H9 (cell line): ENCODE data around the gene FHOD1. TPM values are rescaled to one million over a fixed set of nuclear protein-coding genes. Genes with fewer than 3 reads are reported as not detected.

ENCODE experiments used
- DNase-seq: peaks from one replicate; pipeline ENCODE4 v3.0.0-alpha.2; 2017
- H2AFZ ChIP-seq: one replicate; pipeline ENCODE4 v1.6.1; 2013; ENCODE audit warnings: mild to moderate bottlenecking, low read length, control low read depth, moderate library complexity
- H2AK5ac ChIP-seq: 2 replicates; pipeline ENCODE4 v1.6.1; 2013; ENCODE audit warnings: low read length, control low read depth, mixed read lengths; ENCODE audit not compliant: insufficient read length
- H2BK120ac ChIP-seq: one replicate; pipeline ENCODE4 v1.6.1; 2013; ENCODE audit warnings: low read depth, mild to moderate bottlenecking, low read length, control low read depth, inconsistent platforms; ENCODE audit not compliant: poor library complexity, severe bottlenecking
- H2BK12ac ChIP-seq: 2 replicates; pipeline ENCODE4 v1.6.1; 2013; ENCODE audit warnings: low read length, control low read depth, mixed read lengths, low read depth; ENCODE audit not compliant: insufficient read length
- H2BK15ac ChIP-seq: 2 replicates; pipeline ENCODE4 v1.6.1; 2013; ENCODE audit warnings: low read depth, low read length, control low read depth
- H2BK20ac ChIP-seq: one replicate; pipeline ENCODE4 v1.6.1; 2013; ENCODE audit warnings: low read depth, mild to moderate bottlenecking, low read length, control low read depth, inconsistent platforms; ENCODE audit not compliant: poor library complexity, severe bottlenecking
- H2BK5ac ChIP-seq: 2 replicates; pipeline ENCODE4 v1.6.1; 2013; ENCODE audit warnings: low read length, control low read depth, mixed read lengths; ENCODE audit not compliant: insufficient read length
- H3K14ac ChIP-seq: 2 replicates; pipeline ENCODE4 v1.6.1; 2013; ENCODE audit warnings: low read length, control low read depth; ENCODE audit not compliant: insufficient read depth
- H3K18ac ChIP-seq: 2 replicates; pipeline ENCODE4 v1.6.1; 2013; ENCODE audit warnings: low read depth, mild to moderate bottlenecking, mixed read lengths, low read length, control low read depth; ENCODE audit not compliant: insufficient read length
- H3K23ac ChIP-seq: 2 replicates; pipeline ENCODE4 v1.6.1; 2013; ENCODE audit warnings: low read length, control low read depth, mixed read lengths, low read depth; ENCODE audit not compliant: insufficient read length
- H3K23me2 ChIP-seq: 2 replicates; pipeline ENCODE4 v1.6.1; 2013; ENCODE audit warnings: low read depth, mild to moderate bottlenecking, mixed read lengths, low read length, control low read depth; ENCODE audit not compliant: insufficient read length, poor library complexity, severe bottlenecking
- H3K27ac ChIP-seq: 2 replicates; pipeline ENCODE4 v1.5.1; 2013; ENCODE audit warnings: low read length, control low read depth, mixed read lengths, low read depth; ENCODE audit not compliant: insufficient read length
- H3K27me3 ChIP-seq: 2 replicates; pipeline ENCODE4 v1.6.1; 2013; ENCODE audit warnings: low read length, control low read depth, inconsistent platforms; ENCODE audit not compliant: insufficient read depth
- H3K4ac ChIP-seq: 2 replicates; pipeline ENCODE4 v1.6.1; 2013; ENCODE audit warnings: low read depth, mild to moderate bottlenecking, control low read depth, inconsistent platforms, low read length, moderate library complexity
- H3K4me1 ChIP-seq: 2 replicates; pipeline ENCODE4 v1.6.1; 2013; ENCODE audit warnings: low read length, control low read depth, inconsistent platforms; ENCODE audit not compliant: insufficient read depth
- H3K4me2 ChIP-seq: 2 replicates; pipeline ENCODE4 v1.6.1; 2013; ENCODE audit warnings: low read length, control low read depth, mixed read lengths; ENCODE audit not compliant: insufficient read length, insufficient read depth
- H3K56ac ChIP-seq: 2 replicates; pipeline ENCODE4 v1.6.1; 2013; ENCODE audit warnings: low read depth, mild to moderate bottlenecking, mixed read lengths, low read length, control low read depth; ENCODE audit not compliant: insufficient read length
- H3K79me1 ChIP-seq: 2 replicates; pipeline ENCODE4 v1.6.1; 2013; ENCODE audit warnings: low read depth, mild to moderate bottlenecking, moderate library complexity, low read length, control low read depth, inconsistent platforms; ENCODE audit not compliant: insufficient read depth, poor library complexity, severe bottlenecking
- H3K79me2 ChIP-seq: 2 replicates; pipeline ENCODE4 v1.6.1; 2013; ENCODE audit warnings: low read length, control low read depth, inconsistent platforms; ENCODE audit not compliant: insufficient read depth
- H3K9ac ChIP-seq: 2 replicates; pipeline ENCODE4 v1.6.1; 2013; ENCODE audit warnings: low read length, control low read depth, mixed read lengths; ENCODE audit not compliant: insufficient read length; ENCODE audit errors: extremely low read depth
- H3K9me3 ChIP-seq: one replicate; pipeline ENCODE4 v1.6.1; 2013; ENCODE audit warnings: low read depth, low read length, inconsistent platforms; ENCODE audit not compliant: control insufficient read depth
- H3T11ph ChIP-seq: one replicate; pipeline ENCODE4 v1.6.1; 2013; ENCODE audit warnings: mild to moderate bottlenecking, low read length, control low read depth, inconsistent platforms
- H4K20me1 ChIP-seq: one replicate; pipeline ENCODE4 v1.6.1; 2013; ENCODE audit not compliant: control insufficient read depth, insufficient read length, insufficient read depth
- H4K5ac ChIP-seq: 2 replicates; pipeline ENCODE4 v1.6.1; 2013; ENCODE audit warnings: low read depth, mild to moderate bottlenecking, mixed read lengths, low read length, control low read depth; ENCODE audit not compliant: insufficient read length
- H4K8ac ChIP-seq: replicated peaks from 2 replicates; pipeline ENCODE4 v1.6.1; 2013; ENCODE audit warnings: low read length, control low read depth, mixed read lengths, low read depth; ENCODE audit not compliant: insufficient read length
- H4K91ac ChIP-seq: 2 replicates; pipeline ENCODE4 v1.6.1; 2013; ENCODE audit warnings: low read depth, mild to moderate bottlenecking, moderate library complexity, mixed read lengths, low read length, control low read depth; ENCODE audit not compliant: insufficient read length
- H3K27ac Mint-ChIP-seq, 3 experiments: 2 replicates in 2 of 3; 3 replicates in 1 of 3; pipeline ENCODE4 v1.8.0; 2020 to 2021; ENCODE audit warnings: mixed read lengths in 3 of 3, mild to moderate bottlenecking in 1 of 3, moderate library complexity in 1 of 3
- H3K27me3 Mint-ChIP-seq: 2 replicates; pipeline ENCODE4 v1.8.0; 2021; ENCODE audit warnings: low read depth, mild to moderate bottlenecking, moderate library complexity, mixed read lengths
- H3K36me3 Mint-ChIP-seq, 3 experiments: 2 replicates in 2 of 3; 3 replicates in 1 of 3; pipeline ENCODE4 v1.8.0; 2020 to 2021; ENCODE audit warnings: low read depth in 3 of 3, mixed read lengths in 3 of 3; ENCODE audit not compliant: insufficient read depth in 1 of 3
- H3K4me1 Mint-ChIP-seq, 2 experiments: 2 replicates each; pipeline ENCODE4 v1.8.0; 2020; ENCODE audit warnings: mixed read lengths in 2 of 2
- H3K4me3 Mint-ChIP-seq, 2 experiments: 2 replicates in 1 of 2; 3 replicates in 1 of 2; pipeline ENCODE4 v1.8.0; 2020 to 2021; ENCODE audit warnings: mild to moderate bottlenecking in 2 of 2, mixed read lengths in 2 of 2, moderate library complexity in 1 of 2
- H3K9me3 Mint-ChIP-seq, 2 experiments: 2 replicates in 1 of 2; 3 replicates in 1 of 2; pipeline ENCODE4 v1.8.0; 2020; ENCODE audit warnings: mild to moderate bottlenecking in 2 of 2, mixed read lengths in 2 of 2, moderate library complexity in 1 of 2
- CTCF ChIP-seq: fragments of 200-600 bp; sonication (generic); conservative IDR thresholded peaks from 3 replicates; pipeline ENCODE4 v1.8.0; 2021; ENCODE audit warnings: antibody characterized with exemption, mild to moderate bottlenecking
- WGBS: extraction: QIAGEN DNeasy Blood & Tissue Kit; methylation state at CpG from one replicate; pipeline ENCODE4 v1.1.7; 2013; ENCODE audit warnings: missing lambda C conversion rate, low lambda C conversion rate, mixed read lengths; ENCODE audit not compliant: insufficient read length; ENCODE audit errors: extremely low coverage; 5-methylcytosine and 5-hydroxymethylcytosine counted together
- total RNA-seq: library from RNA; stranded (reverse); gene quantifications from 2 replicates; pipeline ENCODE4 v1.2.1, GENCODE V29; 2021

The FHOD1 gene
- total RNA-seq, 1 experiment from 2014 or later, result 67.0 TPM

GRCh38 chr16:67202426-67202825 is 44.9 kb downstream of the FHOD1 start:
- Mint-ChIP-seq H3K27ac (no peak overlapping the region), H3K9me3 (no peaks in the 10 kb centered on the region), H3K36me3 (peaks cover 4 to 36% (median 11%) of the 10 kb centered on the region in 3 experiments; a peak in 5 of 7 replicates), H3K4me3 (no peak overlapping the region), H3K4me1 (peaks cover 19 to 21% of the 10 kb centered on the region in 2 experiments), H3K27me3 (0 out of 2 replicates have a peak, but pooled peaks cover 3% of the 10 kb centered on the region)
- Histone ChIP-seq H3K23ac (no peak overlapping the region), H3K27me3 (no peaks in the 10 kb centered on the region), H3K14ac (no peak overlapping the region), H2BK15ac (no peak overlapping the region), H3K4me1 (no peaks in the 10 kb centered on the region), H3T11ph (no peak overlapping the region), H4K91ac (no peak overlapping the region), H3K18ac (no peak overlapping the region), H3K79me1 (no peaks in the 10 kb centered on the region), H4K8ac (no peak overlapping the region), H2BK20ac (no peak overlapping the region), H3K9me3 (no peaks in the 10 kb centered on the region), H2BK120ac (no peak overlapping the region), H2BK12ac (no peak overlapping the region), H4K5ac (no peak overlapping the region), H2AK5ac (no peak overlapping the region), H3K56ac (no peak overlapping the region), H3K79me2 (no peaks in the 10 kb centered on the region), H3K4me2 (no peak overlapping the region), H3K9ac (no peak overlapping the region), H3K4ac (no peak overlapping the region), H2BK5ac (no peak overlapping the region), H3K23me2 (no peaks in the 10 kb centered on the region), H3K27ac (no peak overlapping the region), H4K20me1 (no peaks in the 10 kb centered on the region), H2AFZ (no peak overlapping the region)
- no CpG with 5 or more reads among the region's 12 CpGs for WGBS
- TF ChIP-seq CTCF, result no peak
- DNase-seq, result no peak
